GM19328 (cell line): ENCODE data around the gene CHCT1.

Source experiments
- ATAC-seq: cut with Tn5 transposase; IDR thresholded peaks from one replicate; pipeline ENCODE4 v1.9.1; 2021; ENCODE audit warnings: mild to moderate bottlenecking, moderate library complexity; ENCODE audit not compliant: unreplicated experiment

CHCT1 gene

GRCh38 chr17:60439501-60439900 is 17.2 kb downstream of the CHCT1 start:
- ATAC-seq, result no peak

DNA sequence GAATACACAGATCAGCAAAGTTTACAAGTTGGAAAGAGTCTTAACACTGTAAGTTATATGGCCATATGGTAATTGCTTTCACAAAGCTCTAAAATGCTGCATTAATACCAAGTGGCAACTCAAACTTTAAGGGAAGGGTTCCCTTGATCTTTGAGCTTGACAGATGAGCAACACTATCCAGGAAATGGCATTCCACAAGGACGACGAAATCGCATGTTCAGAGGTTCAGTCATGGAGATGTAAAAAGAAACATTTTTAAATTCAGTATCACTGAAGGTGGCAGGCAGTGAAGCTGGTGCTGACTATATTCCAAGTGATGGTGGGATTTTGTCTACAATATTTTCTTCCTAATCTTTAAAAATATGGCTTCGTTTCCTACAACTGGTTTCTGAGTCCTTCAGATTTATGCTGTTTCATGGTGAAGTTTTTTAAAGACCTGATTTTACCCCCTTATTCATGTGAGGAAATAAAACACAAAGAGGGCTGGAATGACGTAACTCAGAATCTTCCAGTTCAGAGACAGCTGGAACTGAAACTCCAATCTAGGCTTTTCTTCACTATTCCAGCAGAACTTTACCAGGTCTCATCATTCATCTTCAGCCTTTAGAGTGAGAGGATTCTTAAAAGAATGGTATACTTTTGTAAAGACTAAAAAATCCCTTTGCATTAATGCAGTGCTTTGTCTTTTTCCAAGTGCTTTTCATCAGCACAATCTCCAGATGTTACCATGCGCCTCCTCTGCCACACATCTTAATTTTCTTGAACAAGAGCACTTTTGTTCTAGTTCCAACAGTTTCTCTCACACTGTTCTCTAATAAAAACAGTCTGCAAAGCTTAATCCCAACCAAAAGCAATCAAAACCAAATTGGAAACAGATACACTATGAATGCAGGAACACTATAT is 20.2 kb downstream of the CHCT1 start:
- no peak for ATAC-seq

DNA sequence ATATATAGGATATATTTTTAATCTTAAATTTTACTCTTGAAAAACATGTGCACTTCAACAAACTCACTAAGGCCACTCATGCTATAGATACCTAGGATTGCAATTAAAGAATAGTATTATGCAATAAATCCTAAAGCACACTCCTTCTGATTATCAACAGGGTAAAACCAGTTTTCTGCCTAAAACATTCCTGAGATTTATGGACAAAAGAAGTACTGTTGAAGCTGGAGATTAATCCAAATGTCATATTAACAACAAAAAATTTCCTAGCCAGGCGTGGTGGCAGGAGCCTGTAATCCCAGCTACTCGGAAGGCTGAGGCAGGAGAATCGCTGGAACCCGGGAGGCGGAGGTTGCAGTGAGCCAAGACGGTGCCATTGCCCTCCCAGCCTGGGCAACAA is 21.4 kb downstream of the CHCT1 start:
- no peak for ATAC-seq

- ATAC-seq, result no peak
Observed at GRCh38 chr17:60445144-60445543, 22.9 kb downstream of the CHCT1 start.

GRCh38 chr17:60447375-60447774 is 25.1 kb downstream of the CHCT1 start:
- no peak for ATAC-seq

DNA sequence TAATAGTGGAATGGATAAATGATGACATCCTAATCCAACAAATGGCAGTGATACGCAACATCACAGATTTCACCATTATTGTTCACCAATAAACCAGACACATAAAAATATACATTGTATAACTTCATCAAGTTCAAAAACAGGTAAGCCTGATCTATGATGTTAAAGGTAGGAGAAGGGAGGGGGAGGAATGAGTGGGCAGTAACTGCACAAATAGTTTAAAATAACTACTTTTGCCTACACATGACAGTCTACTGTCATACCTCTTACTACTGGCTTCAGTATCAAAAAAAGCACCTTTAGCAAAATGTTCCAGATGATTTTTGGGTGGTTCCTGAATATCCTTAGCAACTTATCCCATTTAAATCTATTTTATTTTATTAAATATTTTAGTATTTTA is 28.8 kb downstream of the CHCT1 start:
- no peak for ATAC-seq

- ATAC-seq, result no peak
Observed at GRCh38 chr17:60451965-60452364, 29.7 kb downstream of the CHCT1 start.

GRCh38 chr17:60455378-60455777 is 33.1 kb downstream of the CHCT1 start:
- ATAC-seq, result no peak

DNA sequence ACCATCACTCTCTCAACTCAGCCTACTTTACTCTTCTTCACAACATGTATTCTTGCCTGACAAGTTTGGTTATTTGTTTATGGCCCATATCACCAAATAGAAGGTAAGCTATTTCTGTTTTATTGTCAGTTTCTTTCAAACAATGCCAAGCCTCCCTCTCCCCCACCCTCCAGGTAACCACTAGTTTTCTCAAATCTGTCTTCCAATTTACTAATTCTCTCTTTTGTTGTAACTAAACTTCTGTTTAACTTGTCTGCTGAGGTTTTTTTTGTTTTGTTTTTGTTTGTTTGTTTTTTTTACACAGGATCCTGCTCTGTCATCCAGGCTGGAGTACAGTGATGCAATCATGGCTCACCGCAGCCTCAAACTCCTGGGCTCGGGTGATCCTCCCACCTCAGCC is 34.9 kb downstream of the CHCT1 start:
- ATAC-seq, result no peak

GRCh38 chr17:60461584-60461983 is 39.3 kb downstream of the CHCT1 start:
- ATAC-seq, result no peak

DNA sequence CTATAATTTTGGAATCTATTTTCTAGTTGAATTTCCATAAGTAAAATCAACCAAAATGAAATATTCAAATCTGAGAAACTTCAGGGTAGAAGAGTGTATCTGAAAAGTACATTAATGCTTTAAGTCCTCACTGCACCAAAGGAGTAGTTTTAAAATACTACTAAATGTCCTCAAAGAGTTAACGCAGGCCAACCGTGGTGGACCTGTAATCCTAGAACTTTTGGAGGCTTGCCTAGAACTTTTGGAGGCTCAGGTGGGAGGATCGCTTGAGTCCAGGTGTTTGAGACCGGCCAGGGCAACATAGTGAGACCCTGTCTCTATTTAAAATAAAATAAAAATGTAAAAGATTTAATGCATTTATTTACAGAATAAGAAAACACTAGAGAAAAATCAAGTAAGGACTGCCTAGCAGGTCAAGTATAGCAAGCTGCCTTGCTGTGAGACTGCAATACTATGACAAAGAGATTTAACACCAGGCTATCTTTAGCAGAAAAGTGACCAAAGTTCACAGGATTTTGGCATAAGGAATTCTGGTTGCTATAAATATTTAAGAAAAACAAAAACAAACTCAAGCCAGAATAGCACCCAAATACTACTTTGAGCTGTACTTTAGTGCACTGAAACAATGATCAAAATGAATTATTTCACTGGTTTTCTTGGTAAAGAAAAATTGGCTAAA is 41.0 kb downstream of the CHCT1 start:
- no peak for ATAC-seq

- ATAC-seq, result no peak
Observed at GRCh38 chr17:60464343-60464742, 42.1 kb downstream of the CHCT1 start.

- no peak for ATAC-seq
Observed at GRCh38 chr17:60468371-60468770, 46.1 kb downstream of the CHCT1 start.

GRCh38 chr17:60471451-60471850 is 49.2 kb downstream of the CHCT1 start:
- no peak for ATAC-seq

GRCh38 chr17:60472449-60472848 is 50.2 kb downstream of the CHCT1 start:
- ATAC-seq, result no peak

DNA sequence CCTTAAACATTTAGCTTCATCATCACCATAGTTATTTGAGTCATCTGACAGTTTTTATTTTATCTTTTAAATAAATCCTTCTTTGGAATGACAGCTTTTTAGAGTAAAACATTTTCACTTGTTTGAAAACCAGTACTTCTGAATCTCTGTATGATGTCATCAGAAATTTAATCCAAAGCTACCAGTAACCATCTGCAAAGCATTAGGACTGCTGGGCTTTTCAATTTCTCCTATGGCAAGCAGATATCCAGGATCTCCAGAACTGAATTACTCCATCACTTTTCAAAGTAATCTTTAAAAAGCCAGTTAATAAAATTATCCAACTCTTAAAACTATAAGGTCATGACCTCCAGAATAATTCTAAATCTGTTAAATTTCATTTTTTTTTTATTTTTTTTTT is 51.5 kb downstream of the CHCT1 start:
- ATAC-seq, result no peak
